ENCODE measurements around the gene CCL7.

CCL7 gene

GRCh38 chr17:34299956-34300577 lies 30.0 kb downstream of the CCL7 start:
- H3K4me3 ChIP-seq (ENCODE audit: low read depth in 1 of 2, low read length in 1 of 2), result no peak overlapping the region
- no peaks in the 10 kb centered on the region for H3K36me3 ChIP-seq
- H3K9me3 ChIP-seq, result no peaks in the 10 kb centered on the region
- TF ChIP-seq CTCF (IDR thresholded peaks at IDR 0.05), result no peak
- H3K27ac ChIP-seq, result no peak overlapping the region
- H3K27me3 ChIP-seq, result no peaks in the 10 kb centered on the region
- no peaks in the 10 kb centered on the region for H3K4me1 ChIP-seq (ENCODE audit: control insufficient read depth in 1 of 2, insufficient read depth in 1 of 2, low read depth in 1 of 2, low read length in 1 of 2)

GRCh38 chr17:34300652-34301370 lies 30.8 kb downstream of the CCL7 start:
- Histone ChIP-seq H3K27me3 (no peaks in the 10 kb centered on the region), H3K4me3 (ENCODE audit: low read depth in 1 of 2, low read length in 1 of 2) (no peak overlapping the region), H3K4me1 (ENCODE audit: control insufficient read depth in 1 of 2, insufficient read depth in 1 of 2, low read depth in 1 of 2, low read length in 1 of 2) (no peaks in the 10 kb centered on the region), H3K36me3 (no peaks in the 10 kb centered on the region), H3K27ac (no peak overlapping the region), H3K9me3 (no peaks in the 10 kb centered on the region)
- TF ChIP-seq CTCF (IDR thresholded peaks at IDR 0.05), result no peak

GRCh38 chr17:34301986-34302385 lies 32.0 kb downstream of the CCL7 start:
- Histone ChIP-seq H3K4me1 (ENCODE audit: control insufficient read depth in 1 of 2, insufficient read depth in 1 of 2, low read depth in 1 of 2, low read length in 1 of 2) (peaks cover under 1 to 2% of the 10 kb centered on the region in 2 experiments), H3K4me3 (ENCODE audit: low read depth in 1 of 2, low read length in 1 of 2) (no peak overlapping the region)

DNA sequence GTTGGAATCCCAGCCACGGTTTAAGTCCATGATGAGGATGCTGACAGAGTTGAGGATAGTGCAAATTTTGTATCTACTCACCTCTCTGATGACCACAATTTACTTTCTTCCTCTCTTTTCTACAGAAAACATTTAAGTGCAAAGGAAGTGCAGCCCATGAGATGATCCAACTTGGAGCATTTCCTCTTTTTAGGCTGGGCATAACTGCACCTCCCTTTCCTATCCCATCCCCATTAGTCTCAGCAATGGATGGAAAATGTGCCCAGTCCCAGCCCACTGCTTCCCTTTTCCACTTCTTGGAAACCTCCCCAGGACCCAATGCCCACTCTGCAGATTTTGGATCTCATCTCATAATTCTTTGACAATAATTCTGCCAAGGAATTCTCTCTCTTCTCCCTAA lies 32.6 kb downstream of the CCL7 start:
- Histone ChIP-seq H3K27ac (no peak overlapping the region), H3K27me3 (no peaks in the 10 kb centered on the region), H3K36me3 (no peaks in the 10 kb centered on the region), H3K4me3 (ENCODE audit: low read depth in 1 of 2, low read length in 1 of 2) (no peak overlapping the region), H3K4me1 (ENCODE audit: control insufficient read depth in 1 of 2, insufficient read depth in 1 of 2, low read depth in 1 of 2, low read length in 1 of 2) (peaks cover 5 to 7% of the 10 kb centered on the region in 2 experiments), H3K9me3 (no peaks in the 10 kb centered on the region)
- TF ChIP-seq CTCF (IDR thresholded peaks at IDR 0.05), result no peak

More at GRCh38 chr17:34301986-34302385, 32.0 kb downstream of the CCL7 start:
- no peaks in the 10 kb centered on the region for H3K36me3 ChIP-seq
- no peaks in the 10 kb centered on the region for H3K9me3 ChIP-seq
- TF ChIP-seq CTCF (IDR thresholded peaks at IDR 0.05), result no peak
- no peak overlapping the region for H3K27ac ChIP-seq
- H3K27me3 ChIP-seq, result no peaks in the 10 kb centered on the region

DNA sequence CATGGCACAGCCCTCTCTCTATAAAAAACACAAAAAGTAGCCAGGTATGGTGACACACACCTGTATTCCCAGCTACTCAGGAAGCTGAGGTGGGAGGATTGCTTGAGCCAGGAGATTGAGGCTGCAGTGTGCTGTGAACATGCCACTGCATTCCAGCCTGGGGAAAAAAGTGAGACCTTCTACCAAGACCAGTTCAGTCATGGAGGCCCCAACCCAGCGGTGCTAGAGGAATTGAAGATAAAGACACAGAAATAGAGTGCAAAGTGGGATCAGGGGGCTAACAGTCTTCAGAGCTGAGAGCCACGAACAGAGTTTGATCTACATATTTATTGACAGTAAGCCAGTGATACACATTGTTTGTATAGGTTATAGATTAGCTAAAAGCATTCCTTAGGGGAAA lies 33.6 kb downstream of the CCL7 start:
- H3K4me3 ChIP-seq (ENCODE audit: low read depth in 1 of 2, low read length in 1 of 2), result no peak overlapping the region
- no peaks in the 10 kb centered on the region for H3K9me3 ChIP-seq
- no peak overlapping the region for H3K27ac ChIP-seq
- H3K36me3 ChIP-seq, result no peaks in the 10 kb centered on the region
- peaks cover 8 to 11% of the 10 kb centered on the region in 2 experiments for H3K4me1 ChIP-seq (ENCODE audit: control insufficient read depth in 1 of 2, insufficient read depth in 1 of 2, low read depth in 1 of 2, low read length in 1 of 2)
- no peak for TF ChIP-seq CTCF (IDR thresholded peaks at IDR 0.05)
- no peaks in the 10 kb centered on the region for H3K27me3 ChIP-seq
